ENCODE data around the gene FAM124A. TPM values are rescaled to one million over a fixed set of nuclear protein-coding genes. Genes with fewer than 3 reads are reported as not detected.

Gene FAM124A
- total and polyA plus RNA-seq, 3 experiments from 2014 or later = 0.13 TPM; not detected in 2

GRCh38 chr13:51181786-51182383 is 40.3 kb upstream of the FAM124A start:
- Mint-ChIP-seq H3K9me3 (no peaks in the 10 kb centered on the region), H3K36me3 (no peaks in the 10 kb centered on the region), H3K4me1 (no peaks in the 10 kb centered on the region), H3K27ac (no peak overlapping the region), H3K27me3 (peaks cover 9 to 62% of the 10 kb centered on the region in 2 donors), H3K4me3 (no peak overlapping the region)
- Histone ChIP-seq H3K9me3 (ENCODE audit: low read length) (no peaks in the 10 kb centered on the region), H3K27me3 (ENCODE audit: insufficient read depth, low read length, poor library complexity, severe bottlenecking) (peaks cover 3% of the 10 kb centered on the region), H3K36me3 (ENCODE audit: insufficient read depth, low read length) (no peaks in the 10 kb centered on the region), H3K4me3 (ENCODE audit: low read length) (no peak overlapping the region), H3K4me1 (ENCODE audit: insufficient read depth, low read length) (no peaks in the 10 kb centered on the region), H3K27ac (ENCODE audit: low read depth, low read length) (no peak overlapping the region)
- POLR2A ChIA-PET = no interaction called here
- CTCF ChIA-PET = no interaction called here
- DNase-seq = no peak

- H3K4me3 Mint-ChIP-seq = no peak overlapping the region
Observed at GRCh38 chr13:51191743-51192142, 30.5 kb upstream of the FAM124A start.

GRCh38 chr13:51192348-51192747 is 29.9 kb upstream of the FAM124A start:
- no peak overlapping the region for H3K27ac ChIP-seq (ENCODE audit: low read depth, low read length)
- ChIA-PET POLR2A (no interaction called here), CTCF (no interaction called here)
- Mint-ChIP-seq H3K4me1 (no peaks in the 10 kb centered on the region), H3K4me3 (no peak overlapping the region), H3K27me3 (peaks cover 15 to 61% of the 10 kb centered on the region in 2 donors), H3K36me3 (no peaks in the 10 kb centered on the region), H3K9me3 (peaks cover 0 to 4% (median 0%) of the 10 kb centered on the region in 5 donors), H3K27ac (no peak overlapping the region)
- no peaks in the 10 kb centered on the region for H3K27me3 ChIP-seq (ENCODE audit: insufficient read depth, low read length, poor library complexity, severe bottlenecking)
- H3K36me3 ChIP-seq (ENCODE audit: insufficient read depth, low read length) = no peaks in the 10 kb centered on the region
- no peaks in the 10 kb centered on the region for H3K4me1 ChIP-seq (ENCODE audit: insufficient read depth, low read length)
- no peak overlapping the region for H3K4me3 ChIP-seq (ENCODE audit: low read length)
- no peak for DNase-seq
- H3K9me3 ChIP-seq (ENCODE audit: low read length) = no peaks in the 10 kb centered on the region

More at GRCh38 chr13:51191743-51192142, 30.5 kb upstream of the FAM124A start:
- H3K36me3 ChIP-seq (ENCODE audit: insufficient read depth, low read length) = no peaks in the 10 kb centered on the region
- Mint-ChIP-seq H3K4me1 (no peaks in the 10 kb centered on the region), H3K27me3 (peaks cover 15 to 67% of the 10 kb centered on the region in 2 donors), H3K9me3 (peaks cover 0 to 4% (median 0%) of the 10 kb centered on the region in 5 donors), H3K36me3 (no peaks in the 10 kb centered on the region), H3K27ac (no peak overlapping the region)
- H3K4me1 ChIP-seq (ENCODE audit: insufficient read depth, low read length) = no peaks in the 10 kb centered on the region
- DNase-seq = no peak
- no peaks in the 10 kb centered on the region for H3K27me3 ChIP-seq (ENCODE audit: insufficient read depth, low read length, poor library complexity, severe bottlenecking)
- no peak overlapping the region for H3K4me3 ChIP-seq (ENCODE audit: low read length)
- POLR2A ChIA-PET = no interaction called here
- CTCF ChIA-PET = no interaction called here
- no peaks in the 10 kb centered on the region for H3K9me3 ChIP-seq (ENCODE audit: low read length)
- no peak overlapping the region for H3K27ac ChIP-seq (ENCODE audit: low read depth, low read length)

DNA sequence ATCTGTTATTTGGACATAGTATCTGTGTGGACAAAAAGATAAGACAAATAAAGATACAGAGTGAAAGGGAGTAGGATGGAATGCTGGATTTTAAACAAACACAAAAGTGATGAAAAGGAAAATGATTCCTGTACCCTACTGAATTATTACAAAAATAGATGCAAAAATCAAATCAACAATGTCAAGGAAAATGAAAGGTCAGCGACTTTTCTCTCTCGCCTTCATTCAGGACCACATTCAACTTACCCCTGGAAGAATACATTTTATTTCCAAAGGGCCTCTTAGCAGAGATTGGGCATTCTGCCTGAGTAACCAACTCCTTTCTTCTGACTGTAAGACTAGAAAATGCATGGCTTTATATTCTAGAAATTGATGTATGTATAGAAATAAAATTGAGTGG is 28.8 kb upstream of the FAM124A start:
- no peaks in the 10 kb centered on the region for H3K36me3 Mint-ChIP-seq
- H3K4me1 Mint-ChIP-seq = no peaks in the 10 kb centered on the region
- POLR2A ChIA-PET = no interaction called here
- DNase-seq = no peak
- H3K27ac Mint-ChIP-seq = no peak overlapping the region
- H3K36me3 ChIP-seq (ENCODE audit: insufficient read depth, low read length) = no peaks in the 10 kb centered on the region
- H3K27me3 Mint-ChIP-seq = peaks cover 15 to 64% of the 10 kb centered on the region in 2 donors
- H3K9me3 ChIP-seq (ENCODE audit: low read length) = no peaks in the 10 kb centered on the region
- no peak overlapping the region for H3K4me3 Mint-ChIP-seq
- CTCF ChIA-PET = no interaction called here
- H3K9me3 Mint-ChIP-seq = peaks cover 0 to 7% (median 0%) of the 10 kb centered on the region in 5 donors
- H3K27ac ChIP-seq (ENCODE audit: low read depth, low read length) = no peak overlapping the region
- no peaks in the 10 kb centered on the region for H3K4me1 ChIP-seq (ENCODE audit: insufficient read depth, low read length)
- H3K27me3 ChIP-seq (ENCODE audit: insufficient read depth, low read length, poor library complexity, severe bottlenecking) = no peaks in the 10 kb centered on the region
- no peak overlapping the region for H3K4me3 ChIP-seq (ENCODE audit: low read length)

DNA sequence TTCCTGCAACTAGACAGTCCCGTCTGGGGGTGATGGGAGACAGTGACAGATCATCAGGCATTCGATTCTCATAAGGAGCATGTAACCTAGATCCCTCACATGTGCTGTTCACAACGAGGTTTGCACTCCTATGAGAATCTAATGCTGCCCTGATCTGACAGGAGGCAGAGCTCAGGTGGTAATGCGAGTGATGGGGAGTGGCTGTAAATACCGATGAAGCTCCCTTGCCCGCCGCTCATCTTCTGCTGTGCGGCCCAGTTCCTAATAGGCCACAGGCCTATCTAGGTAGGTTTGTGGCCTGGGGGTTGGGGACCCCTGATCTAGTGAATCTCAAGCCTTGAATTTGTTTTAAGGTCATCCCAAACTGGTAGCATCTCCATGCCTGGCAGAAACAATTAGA is 27.3 kb upstream of the FAM124A start:
- Histone ChIP-seq H3K4me1 (ENCODE audit: insufficient read depth, low read length) (no peaks in the 10 kb centered on the region), H3K4me3 (ENCODE audit: low read length) (no peak overlapping the region), H3K27me3 (ENCODE audit: insufficient read depth, low read length, poor library complexity, severe bottlenecking) (no peaks in the 10 kb centered on the region), H3K36me3 (ENCODE audit: insufficient read depth, low read length) (no peaks in the 10 kb centered on the region), H3K27ac (ENCODE audit: low read depth, low read length) (no peak overlapping the region), H3K9me3 (ENCODE audit: low read length) (no peaks in the 10 kb centered on the region)
- CTCF ChIA-PET = no interaction called here
- POLR2A ChIA-PET = no interaction called here
- DNase-seq = no peak
- peaks cover 15 to 60% of the 10 kb centered on the region in 2 donors for H3K27me3 Mint-ChIP-seq
- H3K36me3 Mint-ChIP-seq = no peaks in the 10 kb centered on the region
- H3K27ac Mint-ChIP-seq = no peak overlapping the region
- H3K4me3 Mint-ChIP-seq = no peak overlapping the region
- peaks cover 0 to 7% (median 3%) of the 10 kb centered on the region in 5 donors for H3K9me3 Mint-ChIP-seq
- H3K4me1 Mint-ChIP-seq = no peaks in the 10 kb centered on the region

- ChIA-PET CTCF (no interaction called here), POLR2A (no interaction called here)
- peak overlapping the region in 1 of 8 donors; percentile 0 for H3K27ac Mint-ChIP-seq
- peaks cover 0 to 2% (median 0%) of the 10 kb centered on the region in 3 donors for H3K36me3 Mint-ChIP-seq
- H3K4me3 Mint-ChIP-seq = no peak overlapping the region
- Histone ChIP-seq H3K9me3 (ENCODE audit: low read length) (no peaks in the 10 kb centered on the region), H3K36me3 (ENCODE audit: insufficient read depth, low read length) (no peaks in the 10 kb centered on the region), H3K4me3 (ENCODE audit: low read length) (no peak overlapping the region), H3K4me1 (ENCODE audit: insufficient read depth, low read length) (no peaks in the 10 kb centered on the region), H3K27ac (ENCODE audit: low read depth, low read length) (no peak overlapping the region), H3K27me3 (ENCODE audit: insufficient read depth, low read length, poor library complexity, severe bottlenecking) (no peaks in the 10 kb centered on the region)
- H3K9me3 Mint-ChIP-seq = peaks cover 0 to 5% (median 2%) of the 10 kb centered on the region in 5 donors
- no peak for DNase-seq
- no peaks in the 10 kb centered on the region for H3K4me1 Mint-ChIP-seq
- peaks cover 3 to 35% of the 10 kb centered on the region in 2 donors for H3K27me3 Mint-ChIP-seq
Observed at GRCh38 chr13:51201886-51202285, 20.3 kb upstream of the FAM124A start.

DNA sequence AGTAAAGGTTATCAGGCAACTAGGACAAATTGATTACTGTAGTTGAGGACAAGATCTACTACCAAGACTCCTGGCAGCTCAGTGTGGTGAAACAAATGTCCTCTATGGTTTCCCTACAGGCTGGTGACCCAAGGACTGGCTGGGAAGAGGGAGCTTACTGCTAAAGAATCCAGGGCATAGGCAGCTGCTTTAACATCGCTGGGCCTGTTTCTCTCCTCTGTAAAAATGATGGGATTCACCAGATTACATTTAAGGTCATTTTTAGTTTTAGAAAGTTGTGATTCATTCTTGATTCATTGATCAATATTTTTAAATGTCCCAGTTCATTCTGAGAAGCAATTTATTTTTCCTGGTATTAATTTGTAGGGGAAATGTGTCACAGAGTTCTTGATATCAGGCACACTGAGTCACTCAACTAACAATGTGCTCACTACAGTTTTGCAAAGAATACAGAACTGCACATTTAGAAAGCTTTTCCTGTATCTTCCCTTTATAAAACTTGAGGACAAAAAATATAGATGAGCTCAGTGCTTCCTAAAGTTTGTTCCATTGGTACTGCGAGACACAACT is 19.6 kb upstream of the FAM124A start:
- POLR2A ChIA-PET = no interaction called here
- Mint-ChIP-seq H3K9me3 (peaks cover 0 to 5% (median 2%) of the 10 kb centered on the region in 5 donors), H3K27me3 (peaks cover 3 to 35% of the 10 kb centered on the region in 2 donors), H3K4me3 (no peak overlapping the region), H3K36me3 (peaks cover 0 to 2% (median 0%) of the 10 kb centered on the region in 3 donors), H3K27ac (no peak overlapping the region), H3K4me1 (no peaks in the 10 kb centered on the region)
- Histone ChIP-seq H3K27ac (ENCODE audit: low read depth, low read length) (no peak overlapping the region), H3K4me3 (ENCODE audit: low read length) (no peak overlapping the region), H3K4me1 (ENCODE audit: insufficient read depth, low read length) (no peaks in the 10 kb centered on the region), H3K36me3 (ENCODE audit: insufficient read depth, low read length) (no peaks in the 10 kb centered on the region), H3K9me3 (ENCODE audit: low read length) (no peaks in the 10 kb centered on the region), H3K27me3 (ENCODE audit: insufficient read depth, low read length, poor library complexity, severe bottlenecking) (no peaks in the 10 kb centered on the region)
- CTCF ChIA-PET = no interaction called here
- DNase-seq = no peak

GRCh38 chr13:51206584-51206983 is 15.6 kb upstream of the FAM124A start:
- no peaks in the 10 kb centered on the region for H3K9me3 ChIP-seq (ENCODE audit: low read length)
- Mint-ChIP-seq H3K4me3 (no peak overlapping the region), H3K4me1 (no peaks in the 10 kb centered on the region), H3K9me3 (no peaks in the 10 kb centered on the region), H3K36me3 (peaks cover 0 to 2% (median 0%) of the 10 kb centered on the region in 3 donors), H3K27ac (no peak overlapping the region), H3K27me3 (peaks cover 3 to 65% of the 10 kb centered on the region in 2 donors)
- H3K4me3 ChIP-seq (ENCODE audit: low read length) = no peak overlapping the region
- ChIA-PET CTCF (no interaction called here), POLR2A (no interaction called here)
- no peaks in the 10 kb centered on the region for H3K27me3 ChIP-seq (ENCODE audit: insufficient read depth, low read length, poor library complexity, severe bottlenecking)
- no peak overlapping the region for H3K27ac ChIP-seq (ENCODE audit: low read depth, low read length)
- no peak for DNase-seq
- no peaks in the 10 kb centered on the region for H3K36me3 ChIP-seq (ENCODE audit: insufficient read depth, low read length)
- no peaks in the 10 kb centered on the region for H3K4me1 ChIP-seq (ENCODE audit: insufficient read depth, low read length)

Measured in CD8-positive, alpha-beta memory T cell (primary cell).